ENCODE data around the gene ELANE. TPM values are rescaled to one million over a fixed set of nuclear protein-coding genes. Genes with fewer than 3 reads are reported as not detected.
"Not testable (repeated sequence)": the region's sequence is repeated elsewhere in the genome, so short reads cannot be mapped to it uniquely, and the experiment has no call there.

ELANE gene
- polyA plus RNA-seq, 4 donors, result 0.34 to 0.87 (median 0.40) TPM

DNA sequence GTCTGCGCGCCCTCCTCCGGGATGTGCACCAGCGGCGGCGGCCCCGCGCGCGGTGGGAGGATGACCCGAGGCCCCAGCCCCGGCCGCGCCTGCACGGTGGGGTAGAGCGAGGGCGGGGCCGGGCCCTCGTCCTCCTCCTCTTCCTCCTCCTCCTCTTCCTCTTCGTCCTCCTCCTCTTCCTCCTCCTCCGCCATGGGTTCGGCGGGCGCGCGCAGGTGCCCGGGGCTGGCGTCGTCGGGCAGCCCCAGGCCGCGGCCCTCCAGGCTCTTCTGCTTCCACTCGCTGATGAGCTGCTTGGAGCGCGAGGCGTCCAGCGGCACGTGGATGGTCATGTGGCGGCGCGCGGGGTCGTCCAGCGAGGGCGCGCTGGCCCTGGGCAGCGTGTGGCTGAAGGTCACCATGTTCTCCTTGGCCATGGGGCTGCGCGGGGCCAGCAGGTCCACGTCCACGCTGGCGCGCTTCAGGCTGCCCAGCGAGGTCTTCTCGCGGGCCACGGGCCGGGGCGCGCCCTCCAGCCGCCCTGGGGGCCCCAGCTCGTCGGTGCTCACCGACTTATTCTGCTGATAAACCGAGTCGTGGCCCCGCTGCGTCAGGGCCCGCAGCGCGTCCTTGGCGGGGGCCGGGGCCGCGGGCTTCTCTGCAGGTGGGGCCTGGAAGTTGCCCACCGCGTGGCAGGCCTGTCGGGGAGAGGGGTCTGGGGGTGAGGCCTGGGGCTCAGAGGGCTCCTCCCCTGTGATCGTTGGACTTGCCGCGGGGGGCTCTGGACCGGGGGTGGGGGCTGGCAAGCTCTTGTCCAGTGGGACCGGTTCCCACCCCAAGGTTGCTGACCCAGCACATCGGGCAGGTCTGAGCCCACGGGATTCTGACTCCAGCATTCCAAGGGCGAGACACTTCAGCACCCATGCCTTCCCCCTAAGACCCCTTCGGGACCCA, 38.6 kb upstream of the ELANE start:
- no peak for DNase-seq (ENCODE audit: low read depth in 4 of 4, low spot score in 2 of 4)

GRCh38 chr19:814152-815078, 37.7 kb upstream of the ELANE start:
- no peak for DNase-seq (ENCODE audit: low read depth in 4 of 4, low spot score in 2 of 4)

- no peak for DNase-seq (ENCODE audit: low read depth in 4 of 4, low spot score in 2 of 4)
Measured at GRCh38 chr19:815079-815774, 36.9 kb upstream of the ELANE start.

DNA sequence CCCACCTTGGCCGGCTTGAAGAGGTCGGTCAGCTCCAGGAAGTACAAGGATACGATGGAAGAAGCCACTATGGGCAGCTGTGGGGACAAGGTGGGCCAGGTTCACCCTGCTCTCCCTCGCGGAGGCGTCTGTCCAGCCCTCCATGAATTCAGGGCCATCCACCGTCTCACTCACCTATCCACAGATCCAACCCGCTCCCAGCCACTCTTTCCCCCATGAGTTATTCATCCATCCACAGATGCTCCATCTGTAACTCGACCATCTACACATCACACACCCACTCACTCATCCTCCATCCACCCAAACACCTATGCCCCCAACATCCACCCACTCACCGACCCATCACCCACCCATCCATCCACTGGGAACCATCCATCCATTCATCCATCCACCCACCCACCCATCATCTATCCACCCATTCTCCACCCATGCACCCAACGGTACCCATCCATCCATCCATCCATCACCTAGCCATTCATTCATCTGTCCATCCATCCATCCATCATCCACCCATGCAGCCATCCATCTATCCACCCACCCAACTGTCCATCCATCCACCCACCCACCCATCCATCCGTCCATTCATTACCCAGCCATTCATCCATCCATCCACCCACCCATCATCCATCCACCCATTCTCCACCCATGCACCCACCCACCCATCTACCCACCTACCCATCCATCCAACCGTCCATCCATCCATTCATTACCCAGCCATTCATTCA, 36.2 kb upstream of the ELANE start:
- no peak for DNase-seq (ENCODE audit: low read depth in 4 of 4, low spot score in 2 of 4)

DNA sequence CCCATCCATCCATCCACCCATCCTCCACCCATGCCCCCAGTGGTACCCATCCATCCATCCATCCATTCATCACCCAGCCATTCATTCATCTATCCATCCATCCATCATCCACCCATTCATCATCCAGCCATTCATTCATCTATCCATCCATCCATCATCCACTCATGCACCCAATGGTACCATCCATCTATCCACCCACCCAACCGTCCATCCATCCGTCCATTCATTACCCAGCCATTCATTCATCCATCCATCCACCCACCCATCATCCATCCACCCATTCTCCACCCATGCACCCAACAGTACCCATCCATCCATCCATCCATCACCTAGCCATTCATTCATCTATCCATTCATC, 35.6 kb upstream of the ELANE start:
- DNase-seq (ENCODE audit: low read depth in 4 of 4, low spot score in 2 of 4), result no peak

- DNase-seq (ENCODE audit: low read depth in 4 of 4, low spot score in 2 of 4), result not testable (repeated sequence)
Measured at GRCh38 chr19:820212-820611, 31.9 kb upstream of the ELANE start.

- no peak for DNase-seq (ENCODE audit: low read depth in 4 of 4, low spot score in 2 of 4)
Measured at GRCh38 chr19:821231-821824, 30.8 kb upstream of the ELANE start.

DNA sequence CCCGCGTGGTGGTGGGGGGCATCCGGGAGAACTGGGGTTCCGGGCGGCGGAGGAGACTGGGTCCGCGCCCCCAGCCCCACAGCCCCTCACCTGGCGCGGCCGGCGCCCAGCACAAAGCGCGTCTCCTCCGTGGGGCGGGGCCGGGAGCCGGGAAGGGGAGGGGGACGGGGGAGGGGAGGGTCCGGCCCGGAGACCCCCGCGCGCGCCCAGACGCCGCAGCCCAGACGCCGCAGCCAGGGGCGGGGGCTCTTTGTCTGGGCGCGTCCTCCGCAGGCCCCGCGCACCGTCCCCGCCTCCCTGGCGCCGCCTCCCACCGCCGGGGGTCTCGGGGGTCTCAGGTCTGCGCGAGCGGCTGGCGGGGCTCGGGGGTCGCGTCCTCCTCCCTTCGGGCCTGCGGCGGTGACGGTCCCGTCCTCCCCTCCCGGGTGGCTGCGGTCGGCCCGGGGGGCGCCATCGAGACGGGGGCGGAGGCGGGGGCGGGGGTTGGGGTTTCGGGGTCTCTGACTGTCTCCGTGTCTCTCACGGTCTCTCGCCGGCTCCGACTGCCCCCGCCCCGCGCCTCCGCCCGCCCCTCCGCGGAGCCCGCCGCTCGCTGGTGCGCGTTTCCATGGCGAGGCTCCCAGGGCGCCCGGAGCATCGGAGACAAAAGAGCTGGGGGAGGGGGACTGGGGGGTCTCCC, 30.1 kb upstream of the ELANE start, which contains the start of gene PLPPR3:
PLPPR3 (minus strand) TSS at position 131 of the 679 bp plus-strand sequence. CDS start 396 bp downstream, outside the sequence.
- no peak for DNase-seq (ENCODE audit: low read depth in 4 of 4, low spot score in 2 of 4)

- no peak for DNase-seq (ENCODE audit: low read depth in 4 of 4, low spot score in 2 of 4)
Measured at GRCh38 chr19:823565-824121, 28.5 kb upstream of the ELANE start.

GRCh38 chr19:824885-825284, 27.2 kb upstream of the ELANE start:
- no peak for DNase-seq (ENCODE audit: low read depth in 4 of 4, low spot score in 2 of 4)

GRCh38 chr19:825897-826644, 26.0 kb upstream of the ELANE start:
- DNase-seq (ENCODE audit: low read depth in 4 of 4, low spot score in 2 of 4), result no peak

- no peak for DNase-seq (ENCODE audit: low read depth in 4 of 4, low spot score in 2 of 4)
Measured at GRCh38 chr19:827314-827709, 24.8 kb upstream of the ELANE start.

GRCh38 chr19:827710-828321, 24.3 kb upstream of the ELANE start, which contains the start of gene AZU1:
TSS of gene AZU1 (plus strand) at chr19:827837. CDS start at chr19:827847, 10 bp downstream.
- no peak for DNase-seq (ENCODE audit: low read depth in 4 of 4, low spot score in 2 of 4)

GRCh38 chr19:829129-829758, 22.9 kb upstream of the ELANE start:
- DNase-seq (ENCODE audit: low read depth in 4 of 4, low spot score in 2 of 4), result no peak

GRCh38 chr19:831407-832369, 20.4 kb upstream of the ELANE start:
- DNase-seq (ENCODE audit: low read depth in 4 of 4, low spot score in 2 of 4), result no peak

GRCh38 chr19:834216-834615, 17.9 kb upstream of the ELANE start:
- no peak for DNase-seq (ENCODE audit: low read depth in 4 of 4, low spot score in 2 of 4)
